Measurements from ENCODE around the gene UGT2A2.

DNA sequence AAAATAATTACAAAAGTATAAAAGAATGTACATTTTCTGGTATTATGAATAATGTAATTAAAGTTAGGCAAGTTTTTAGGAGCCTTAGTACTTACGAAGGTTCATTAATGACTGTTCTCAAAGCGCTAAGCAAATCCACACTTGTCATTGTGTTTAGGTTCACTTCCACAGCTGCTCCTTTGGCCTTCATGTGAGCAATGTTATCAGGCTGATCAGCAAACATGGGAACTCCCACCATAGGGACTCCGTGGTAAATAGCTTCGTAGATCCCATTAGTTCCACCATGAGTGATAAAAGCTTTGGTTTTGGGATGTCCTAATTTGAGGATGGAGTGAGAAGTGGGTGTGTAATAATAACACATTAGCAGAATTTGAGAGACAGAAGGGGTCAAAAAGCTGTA lies 45.1 kb downstream of the UGT2A2 start:
- TF ChIP-seq, protein P1, sequence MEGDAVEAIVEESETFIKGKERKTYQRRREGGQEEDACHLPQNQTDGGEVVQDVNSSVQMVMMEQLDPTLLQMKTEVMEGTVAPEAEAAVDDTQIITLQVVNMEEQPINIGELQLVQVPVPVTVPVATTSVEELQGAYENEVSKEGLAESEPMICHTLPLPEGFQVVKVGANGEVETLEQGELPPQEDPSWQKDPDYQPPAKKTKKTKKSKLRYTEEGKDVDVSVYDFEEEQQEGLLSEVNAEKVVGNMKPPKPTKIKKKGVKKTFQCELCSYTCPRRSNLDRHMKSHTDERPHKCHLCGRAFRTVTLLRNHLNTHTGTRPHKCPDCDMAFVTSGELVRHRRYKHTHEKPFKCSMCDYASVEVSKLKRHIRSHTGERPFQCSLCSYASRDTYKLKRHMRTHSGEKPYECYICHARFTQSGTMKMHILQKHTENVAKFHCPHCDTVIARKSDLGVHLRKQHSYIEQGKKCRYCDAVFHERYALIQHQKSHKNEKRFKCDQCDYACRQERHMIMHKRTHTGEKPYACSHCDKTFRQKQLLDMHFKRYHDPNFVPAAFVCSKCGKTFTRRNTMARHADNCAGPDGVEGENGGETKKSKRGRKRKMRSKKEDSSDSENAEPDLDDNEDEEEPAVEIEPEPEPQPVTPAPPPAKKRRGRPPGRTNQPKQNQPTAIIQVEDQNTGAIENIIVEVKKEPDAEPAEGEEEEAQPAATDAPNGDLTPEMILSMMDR (IDR thresholded peaks at IDR 0.05), result no peak
- no peak for TF ChIP-seq POLR2A (IDR thresholded peaks at IDR 0.05)

Data from Peyer's patch (tissue), 4 donors.